ENCODE measurements around the gene BCAR1. TPM values are rescaled to one million over a fixed set of nuclear protein-coding genes. Genes with fewer than 3 reads are reported as not detected.

The BCAR1 gene
- total and polyA plus RNA-seq, 10 of the 15 experiments (the other 5 are each of a cell fraction or from before 2014, with no cell fraction given) = 0.13 to 14.1 (median 2.8) TPM; not detected in 1

DNA sequence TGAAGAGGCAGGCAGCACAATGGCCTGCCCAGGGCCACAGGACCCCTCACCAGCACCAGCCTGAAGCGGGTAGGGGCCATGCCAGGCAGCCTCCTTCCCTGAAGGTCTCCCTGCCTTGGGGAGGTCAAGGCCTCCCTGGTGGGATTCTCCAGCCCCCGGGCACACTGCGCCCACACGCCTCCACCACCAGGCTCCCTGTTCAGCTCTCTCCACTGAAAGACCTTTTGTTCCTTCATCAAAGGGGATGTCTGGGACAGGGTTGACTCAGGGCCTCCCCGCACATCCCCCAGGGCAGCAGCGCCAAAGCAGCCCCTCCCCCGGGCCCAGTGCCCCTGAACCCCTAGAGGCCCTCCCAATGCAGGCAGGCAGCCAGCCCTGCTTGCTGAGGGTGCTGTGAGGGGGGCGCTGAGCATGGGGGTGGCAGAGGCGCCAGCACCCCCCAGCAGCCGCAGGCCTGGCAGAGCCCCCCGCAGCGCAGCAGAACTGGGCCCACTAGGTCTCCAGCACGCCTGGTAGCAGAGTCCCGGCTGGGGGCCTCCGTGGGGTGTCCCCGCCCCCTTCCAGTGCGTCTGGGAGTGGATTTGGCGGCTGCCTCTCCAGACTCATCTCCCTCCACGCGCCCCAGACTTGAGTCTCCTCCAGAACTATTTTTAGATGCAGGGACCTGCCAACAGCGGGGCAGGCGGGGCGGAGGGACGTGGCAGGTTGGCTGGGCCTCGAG lies 13.1 kb downstream of the BCAR1 start (continued):
- TF ChIP-seq, protein P1, sequence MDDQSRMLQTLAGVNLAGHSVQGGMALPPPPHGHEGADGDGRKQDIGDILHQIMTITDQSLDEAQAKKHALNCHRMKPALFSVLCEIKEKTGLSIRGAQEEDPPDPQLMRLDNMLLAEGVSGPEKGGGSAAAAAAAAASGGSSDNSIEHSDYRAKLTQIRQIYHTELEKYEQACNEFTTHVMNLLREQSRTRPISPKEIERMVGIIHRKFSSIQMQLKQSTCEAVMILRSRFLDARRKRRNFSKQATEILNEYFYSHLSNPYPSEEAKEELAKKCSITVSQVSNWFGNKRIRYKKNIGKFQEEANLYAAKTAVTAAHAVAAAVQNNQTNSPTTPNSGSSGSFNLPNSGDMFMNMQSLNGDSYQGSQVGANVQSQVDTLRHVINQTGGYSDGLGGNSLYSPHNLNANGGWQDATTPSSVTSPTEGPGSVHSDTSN (IDR thresholded peaks at IDR 0.05; ENCODE audit: insufficient replicate concordance, low read depth, low read length) = no peak
- TF ChIP-seq ESRRA (IDR thresholded peaks at IDR 0.05; ENCODE audit: low read length) (no peak), HCFC1 (IDR thresholded peaks at IDR 0.05; ENCODE audit: low read length) (no peak), ZNF622 (IDR thresholded peaks at IDR 0.05) (no peak), RFX5 (IDR thresholded peaks at IDR 0.05; ENCODE audit: low read depth, low read length) (no peak), MYB (IDR thresholded peaks at IDR 0.05; ENCODE audit: borderline replicate concordance, low read depth, low read length) (no peak), ZBED1 (IDR thresholded peaks at IDR 0.05; ENCODE audit: borderline replicate concordance) (no peak), STAT1 (conservative IDR thresholded peaks at IDR 0.05) (no peak), POLR2A (IDR thresholded peaks at IDR 0.05; ENCODE audit: low read depth, low read length) (no peak)
- TF ChIP-seq, protein P2, sequence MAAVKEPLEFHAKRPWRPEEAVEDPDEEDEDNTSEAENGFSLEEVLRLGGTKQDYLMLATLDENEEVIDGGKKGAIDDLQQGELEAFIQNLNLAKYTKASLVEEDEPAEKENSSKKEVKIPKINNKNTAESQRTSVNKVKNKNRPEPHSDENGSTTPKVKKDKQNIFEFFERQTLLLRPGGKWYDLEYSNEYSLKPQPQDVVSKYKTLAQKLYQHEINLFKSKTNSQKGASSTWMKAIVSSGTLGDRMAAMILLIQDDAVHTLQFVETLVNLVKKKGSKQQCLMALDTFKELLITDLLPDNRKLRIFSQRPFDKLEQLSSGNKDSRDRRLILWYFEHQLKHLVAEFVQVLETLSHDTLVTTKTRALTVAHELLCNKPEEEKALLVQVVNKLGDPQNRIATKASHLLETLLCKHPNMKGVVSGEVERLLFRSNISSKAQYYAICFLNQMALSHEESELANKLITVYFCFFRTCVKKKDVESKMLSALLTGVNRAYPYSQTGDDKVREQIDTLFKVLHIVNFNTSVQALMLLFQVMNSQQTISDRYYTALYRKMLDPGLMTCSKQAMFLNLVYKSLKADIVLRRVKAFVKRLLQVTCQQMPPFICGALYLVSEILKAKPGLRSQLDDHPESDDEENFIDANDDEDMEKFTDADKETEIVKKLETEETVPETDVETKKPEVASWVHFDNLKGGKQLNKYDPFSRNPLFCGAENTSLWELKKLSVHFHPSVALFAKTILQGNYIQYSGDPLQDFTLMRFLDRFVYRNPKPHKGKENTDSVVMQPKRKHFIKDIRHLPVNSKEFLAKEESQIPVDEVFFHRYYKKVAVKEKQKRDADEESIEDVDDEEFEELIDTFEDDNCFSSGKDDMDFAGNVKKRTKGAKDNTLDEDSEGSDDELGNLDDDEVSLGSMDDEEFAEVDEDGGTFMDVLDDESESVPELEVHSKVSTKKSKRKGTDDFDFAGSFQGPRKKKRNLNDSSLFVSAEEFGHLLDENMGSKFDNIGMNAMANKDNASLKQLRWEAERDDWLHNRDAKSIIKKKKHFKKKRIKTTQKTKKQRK (IDR thresholded peaks at IDR 0.05; ENCODE audit: low read depth, low read length) = no peak
